Endothelial cell of umbilical vein (primary cell): ENCODE data around the gene DGKD. TPM values are rescaled to one million over a fixed set of nuclear protein-coding genes. Genes with fewer than 3 reads are reported as not detected.

ENCODE experiments used
- BruUV-seq: library from RNA; stranded (reverse); fragments of 400-500 nt; replicated peaks from 2 replicates; lab custom pipeline; 2021; lab: Mats Ljungman, UMichigan
- CTCF ChIA-PET: fragments of 300-600, 350-600 bp; sonication (Branson Sonifier 250); formaldehyde crosslinking; loops from one replicate; lab custom pipeline; 2021; ENCODE audit warnings: antibody characterized with exemption, inconsistent platforms; lab: Charles Lee
- POLR2A ChIA-PET: fragments of 300-600, 350-600 bp; sonication (Branson Sonifier 250); formaldehyde crosslinking; loops from one replicate; lab custom pipeline; 2021; ENCODE audit warnings: antibody characterized with exemption, inconsistent platforms; lab: Charles Lee
- DNase-seq: peaks from one replicate; pipeline ENCODE4 v3.0.0-alpha.2; 2011; ENCODE audit warnings: low read depth, low spot score
- FAIRE-seq: peaks from 2 replicates; lab custom pipeline; 2011; peaks lifted over from hg19 to GRCh38; lab: Jason Lieb, UNC
- H2AFZ ChIP-seq: 2 replicates; pipeline ENCODE4 v1.6.0; 2012; ENCODE audit warnings: low read depth, low read length, control low read depth, inconsistent platforms
- H3K27ac ChIP-seq: 2 replicates; pipeline ENCODE4 v1.5.1; 2011; ENCODE audit warnings: low read depth, mild to moderate bottlenecking, control low read depth, low read length, moderate library complexity; ENCODE audit not compliant: insufficient read depth
- H3K27me3 ChIP-seq, 2 experiments: 2 replicates each; pipeline versions ENCODE4 v1.6.0 to v1.6.1; 2011; ENCODE audit warnings: low read length in 2 of 2, mixed read lengths in 1 of 2; ENCODE audit not compliant: control insufficient read depth in 2 of 2, insufficient read depth in 2 of 2
- H3K36me3 ChIP-seq, 2 experiments: 2 replicates in 1 of 2; 3 replicates in 1 of 2; pipeline ENCODE4 v1.5.1; 2011; ENCODE audit warnings: low read length in 2 of 2, mild to moderate bottlenecking in 1 of 2, moderate library complexity in 1 of 2; ENCODE audit not compliant: control insufficient read depth in 2 of 2, insufficient read depth in 2 of 2; ENCODE audit errors: extremely low read depth in 1 of 2
- H3K4me1 ChIP-seq: 3 replicates; pipeline ENCODE4 v1.5.1; 2011; ENCODE audit warnings: mild to moderate bottlenecking, low read length; ENCODE audit not compliant: control insufficient read depth, insufficient read depth; ENCODE audit errors: extremely low read depth
- H3K4me2 ChIP-seq: 2 replicates; pipeline ENCODE4 v1.6.1; 2011; ENCODE audit warnings: low read length, control low read depth, mixed read lengths; ENCODE audit not compliant: insufficient read depth
- H3K4me3 ChIP-seq, 3 experiments: fragments of 200-600 bp in 1 of 3; sonication (generic), shearing (Covaris generic) in 1 of 3; replicated peaks in 1 of 3; 2 replicates each; pipeline ENCODE4 v1.5.1; 2011 to 2016; ENCODE audit warnings: control low read depth in 3 of 3, low read length in 3 of 3, mild to moderate bottlenecking in 2 of 3, inconsistent platforms in 1 of 3, low read depth in 1 of 3, moderate library complexity in 1 of 3; ENCODE audit not compliant: insufficient read depth in 1 of 3
- H3K79me2 ChIP-seq: 2 replicates; pipeline ENCODE4 v1.6.0; 2012; ENCODE audit warnings: low read length, inconsistent platforms; ENCODE audit not compliant: control insufficient read depth, insufficient read depth
- H3K9ac ChIP-seq: replicated peaks from 2 replicates; pipeline ENCODE3; 2011; ENCODE audit warnings: low read length, control low read depth; ENCODE audit not compliant: insufficient read depth; ENCODE audit errors: extremely low read depth
- H3K9me1 ChIP-seq: replicated peaks from 3 replicates; pipeline ENCODE4 v1.6.0; 2011; ENCODE audit warnings: mild to moderate bottlenecking, low read length; ENCODE audit not compliant: control insufficient read depth, insufficient read depth; ENCODE audit errors: extremely low read depth
- H3K9me3 ChIP-seq: replicated peaks from 2 replicates; pipeline ENCODE4 v1.5.1; 2012; ENCODE audit warnings: low read length, inconsistent platforms; ENCODE audit not compliant: control insufficient read depth, insufficient read depth
- H4K20me1 ChIP-seq: replicated peaks from 2 replicates; pipeline ENCODE3; 2011; ENCODE audit warnings: mild to moderate bottlenecking, low read length; ENCODE audit not compliant: control insufficient read depth, insufficient read depth; ENCODE audit errors: extremely low read depth
- EZH2 ChIP-seq: IDR thresholded peaks from 2 replicates; pipeline ENCODE4 v1.6.1; 2012; ENCODE audit warnings: borderline replicate concordance, low read depth, mild to moderate bottlenecking, moderate library complexity, low read length, inconsistent platforms; ENCODE audit not compliant: severe bottlenecking
- FOS ChIP-seq: IDR thresholded peaks from 2 replicates; pipeline ENCODE4 v1.6.1; 2011; ENCODE audit warnings: mild to moderate bottlenecking, low read length, moderate library complexity, borderline replicate concordance; ENCODE audit not compliant: insufficient read depth
- GATA2 ChIP-seq: IDR thresholded peaks from 2 replicates; pipeline ENCODE4 v1.7.0; 2011; ENCODE audit warnings: low read depth, mild to moderate bottlenecking, moderate library complexity, mixed read lengths, low read length; ENCODE audit not compliant: insufficient read length, insufficient read depth
- JUN ChIP-seq: IDR thresholded peaks from 2 replicates; pipeline ENCODE4 v1.6.1; 2011; ENCODE audit warnings: borderline replicate concordance, low read depth; ENCODE audit not compliant: insufficient read length, insufficient read depth
- MAX ChIP-seq: IDR thresholded peaks from 2 replicates; pipeline ENCODE4 v1.6.1; 2011; ENCODE audit not compliant: insufficient read depth, insufficient read length
- MYC ChIP-seq: IDR thresholded peaks from one replicate; pipeline ENCODE4 v1.6.1; 2011; ENCODE audit warnings: mild to moderate bottlenecking, low read depth, low read length
- POLR2A ChIP-seq: IDR thresholded peaks from 2 replicates; pipeline ENCODE4 v1.6.1; 2012; ENCODE audit warnings: low read depth, mild to moderate bottlenecking, control low read depth, low read length
- POLR2AphosphoS5 ChIP-seq: IDR thresholded peaks from 2 replicates; pipeline ENCODE4 v1.6.1; 2012; ENCODE audit warnings: low read depth, mild to moderate bottlenecking, control low read depth, low read length, moderate library complexity; ENCODE audit not compliant: insufficient read depth
- dilution Hi-C: fragments of 300-500 bp; cut with MboI; formaldehyde crosslinking; loops from one replicate; pipeline ENCODE4 v1.15.0; 2019; ENCODE audit warnings: low sequenced_read_pairs; ENCODE audit not compliant: extremely low pct_ligation_motif_present
- intact Hi-C: fragments of 100-400 bp; cut with micrococcal nuclease; formaldehyde crosslinking; loops from one replicate; pipeline ENCODE4 v1.10.0; 2022
- polyA plus RNA-seq, 4 experiments: library from polyadenylated mRNA; depleted of rRNA in 3 of 4; stranded (reverse) in 3 of 4; unstranded in 1 of 4; fragments of >200 nt; gene quantifications; 2 replicates each; pipeline versions ENCODE4 v1.2.1 to v1.2.3, GENCODE V29; 2011 to 2012; ENCODE audit warnings: missing spikeins in 1 of 4
- total RNA-seq: library from RNA; stranded (reverse); gene quantifications from 2 replicates; pipeline ENCODE4 v1.2.3, GENCODE V29; 2021
- TF ChIP-seq, protein P1 (sequence below), 2 donors: IDR thresholded peaks; 1 replicate in 1 of 2; 2 replicates in 1 of 2; pipeline ENCODE4 v1.5.1; 2011; ENCODE audit warnings: low read length in 2 of 2, mild to moderate bottlenecking in 2 of 2, moderate library complexity in 2 of 2, control low read depth in 1 of 2, inconsistent platforms in 1 of 2, low read depth in 1 of 2; ENCODE audit not compliant: insufficient read depth in 1 of 2; ENCODE audit errors: extremely low read depth in 1 of 2

Gene DGKD
- total and polyA plus RNA-seq, 2 donors (not counting 3 experiments of a cell fraction or from before 2014, with no cell fraction given): 10.8 to 36.6 TPM

GRCh38 chr2:233417282-233417681 lies 63.0 kb downstream of the DGKD start:
- FAIRE-seq (no peak), DNase-seq (no peak)
- CTCF ChIA-PET: interaction anchor here (2.8 to 9.1 kb wide), 3 partner anchors 14 to 26 kb away, joined by 27 to 73 read pairs (median 34); no protein-coding TSS in a partner anchor
- no peaks in the 10 kb centered on the region for H3K36me3 ChIP-seq
- no TSS peak for BruUV-seq
- H3K79me2 ChIP-seq: peaks cover 3% of the 10 kb centered on the region
- POLR2A ChIA-PET: no interaction called here
- intact Hi-C loops (loop anchor here (10.0 kb wide), 1 partner anchor 332 kb away; no protein-coding TSS in a partner anchor), dilution Hi-C loops (no loop called here)
- TF ChIP-seq MAX (no peak), MYC (no peak), POLR2A (no peak), POLR2AphosphoS5 (no peak), EZH2 (no peak), JUN (no peak), FOS (no peak), GATA2 (no peak)
- TF ChIP-seq, protein P1, sequence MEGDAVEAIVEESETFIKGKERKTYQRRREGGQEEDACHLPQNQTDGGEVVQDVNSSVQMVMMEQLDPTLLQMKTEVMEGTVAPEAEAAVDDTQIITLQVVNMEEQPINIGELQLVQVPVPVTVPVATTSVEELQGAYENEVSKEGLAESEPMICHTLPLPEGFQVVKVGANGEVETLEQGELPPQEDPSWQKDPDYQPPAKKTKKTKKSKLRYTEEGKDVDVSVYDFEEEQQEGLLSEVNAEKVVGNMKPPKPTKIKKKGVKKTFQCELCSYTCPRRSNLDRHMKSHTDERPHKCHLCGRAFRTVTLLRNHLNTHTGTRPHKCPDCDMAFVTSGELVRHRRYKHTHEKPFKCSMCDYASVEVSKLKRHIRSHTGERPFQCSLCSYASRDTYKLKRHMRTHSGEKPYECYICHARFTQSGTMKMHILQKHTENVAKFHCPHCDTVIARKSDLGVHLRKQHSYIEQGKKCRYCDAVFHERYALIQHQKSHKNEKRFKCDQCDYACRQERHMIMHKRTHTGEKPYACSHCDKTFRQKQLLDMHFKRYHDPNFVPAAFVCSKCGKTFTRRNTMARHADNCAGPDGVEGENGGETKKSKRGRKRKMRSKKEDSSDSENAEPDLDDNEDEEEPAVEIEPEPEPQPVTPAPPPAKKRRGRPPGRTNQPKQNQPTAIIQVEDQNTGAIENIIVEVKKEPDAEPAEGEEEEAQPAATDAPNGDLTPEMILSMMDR (IDR thresholded peaks at IDR 0.05; ENCODE audit: extremely low read depth in 1 of 2, insufficient read depth in 1 of 2, low read depth in 1 of 2, low read length in 2 of 2): no peak
- no peaks in the 10 kb centered on the region for H3K27me3 ChIP-seq
- H3K4me3 ChIP-seq: no peak overlapping the region
- no peak overlapping the region for H3K27ac ChIP-seq
- H3K4me1 ChIP-seq: peaks cover 50% of the 10 kb centered on the region
- no peak overlapping the region for H2AFZ ChIP-seq
- H3K9me1 ChIP-seq: no peaks in the 10 kb centered on the region
- no peaks in the 10 kb centered on the region for H3K9me3 ChIP-seq
- H4K20me1 ChIP-seq: no peaks in the 10 kb centered on the region
- no peak overlapping the region for H3K9ac ChIP-seq
- no peak overlapping the region for H3K4me2 ChIP-seq
